Gastroesophageal sphincter (tissue), 3 donors: ENCODE results near the gene APOB.

ENCODE experiments used
- EP300 ChIP-seq: sonication (generic); formaldehyde crosslinking; IDR thresholded peaks from one replicate; pipeline ENCODE4 v1.6.1; 2017; ENCODE audit warnings: antibody characterized with exemption, mild to moderate bottlenecking
- POLR2A ChIP-seq, 2 donors: fragments of 450-650 bp; IDR thresholded peaks; one replicate each; pipeline ENCODE4 v1.6.1; 2017; ENCODE audit warnings: antibody characterized with exemption in 2 of 2, mild to moderate bottlenecking in 2 of 2, moderate library complexity in 1 of 2
- POLR2AphosphoS5 ChIP-seq: sonication (generic); formaldehyde crosslinking; IDR thresholded peaks from one replicate; pipeline ENCODE4 v1.6.1; 2017; ENCODE audit warnings: antibody characterized with exemption
- TF ChIP-seq, protein P1 (sequence below), 4 experiments: fragments of 200-600 bp in 2 of 4; fragments of 450-650 bp in 2 of 4; sonication (generic) in 1 of 4; IDR thresholded peaks; one replicate each; pipeline ENCODE4 v1.5.1; 2017 to 2019; ENCODE audit warnings: antibody characterized with exemption in 4 of 4, mild to moderate bottlenecking in 2 of 4, moderate library complexity in 2 of 4

DNA sequence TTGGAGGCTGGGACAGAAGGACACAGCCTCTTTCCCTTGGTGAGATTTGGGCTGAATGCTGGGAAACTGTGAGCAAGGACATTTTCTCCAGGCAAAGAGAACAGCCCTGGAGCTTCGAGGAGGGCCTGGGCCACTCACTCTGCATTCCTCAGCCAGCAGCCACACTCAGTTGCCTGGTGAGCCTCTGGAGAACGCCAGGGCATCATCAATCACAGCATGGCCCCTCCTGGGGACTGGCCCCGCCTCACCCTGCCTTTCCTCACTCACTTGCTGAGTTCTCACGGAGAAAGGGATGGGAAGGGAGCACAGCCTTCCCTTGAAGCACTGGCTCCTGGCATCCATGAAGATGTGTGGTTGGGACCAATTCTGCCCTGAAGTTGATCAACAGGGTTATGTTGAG is 55.0 kb downstream of the APOB start:
- TF ChIP-seq, protein P1, sequence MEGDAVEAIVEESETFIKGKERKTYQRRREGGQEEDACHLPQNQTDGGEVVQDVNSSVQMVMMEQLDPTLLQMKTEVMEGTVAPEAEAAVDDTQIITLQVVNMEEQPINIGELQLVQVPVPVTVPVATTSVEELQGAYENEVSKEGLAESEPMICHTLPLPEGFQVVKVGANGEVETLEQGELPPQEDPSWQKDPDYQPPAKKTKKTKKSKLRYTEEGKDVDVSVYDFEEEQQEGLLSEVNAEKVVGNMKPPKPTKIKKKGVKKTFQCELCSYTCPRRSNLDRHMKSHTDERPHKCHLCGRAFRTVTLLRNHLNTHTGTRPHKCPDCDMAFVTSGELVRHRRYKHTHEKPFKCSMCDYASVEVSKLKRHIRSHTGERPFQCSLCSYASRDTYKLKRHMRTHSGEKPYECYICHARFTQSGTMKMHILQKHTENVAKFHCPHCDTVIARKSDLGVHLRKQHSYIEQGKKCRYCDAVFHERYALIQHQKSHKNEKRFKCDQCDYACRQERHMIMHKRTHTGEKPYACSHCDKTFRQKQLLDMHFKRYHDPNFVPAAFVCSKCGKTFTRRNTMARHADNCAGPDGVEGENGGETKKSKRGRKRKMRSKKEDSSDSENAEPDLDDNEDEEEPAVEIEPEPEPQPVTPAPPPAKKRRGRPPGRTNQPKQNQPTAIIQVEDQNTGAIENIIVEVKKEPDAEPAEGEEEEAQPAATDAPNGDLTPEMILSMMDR (IDR thresholded peaks at IDR 0.05) = no peak
- no peak for TF ChIP-seq POLR2AphosphoS5
- no peak for TF ChIP-seq EP300
- no peak for TF ChIP-seq POLR2A (IDR thresholded peaks at IDR 0.05)
